Kidney (tissue), 14 donors: ENCODE data around the gene LUC7L3. TPM values are rescaled to one million over a fixed set of nuclear protein-coding genes. Genes with fewer than 3 reads are reported as not detected.

Experiments used
- DNase-seq, 5 donors: peaks; one replicate each; pipeline ENCODE4 v3.0.0-alpha.2; 2013 to 2020
- FAIRE-seq: peaks from 2 replicates; lab custom pipeline; 2012; peaks lifted over from hg19 to GRCh38; lab: Jason Lieb, UNC
- H3K27ac ChIP-seq, 2 donors: one replicate each; pipeline ENCODE4 v1.7.0; 2013; ENCODE audit warnings: low read depth in 2 of 2, low read length in 2 of 2, inconsistent platforms in 1 of 2
- H3K27me3 ChIP-seq: one replicate; pipeline ENCODE4 v1.7.1; 2013; ENCODE audit warnings: low read length, inconsistent platforms; ENCODE audit not compliant: control insufficient read depth, insufficient read depth
- H3K36me3 ChIP-seq, 3 donors: one replicate each; pipeline versions ENCODE4 v1.7.0 to v1.7.1; 2013; ENCODE audit warnings: low read length in 3 of 3, control low read depth in 1 of 3, inconsistent platforms in 1 of 3; ENCODE audit not compliant: insufficient read depth in 3 of 3, control insufficient read depth in 2 of 3
- H3K4me1 ChIP-seq, 3 donors: one replicate each; pipeline versions ENCODE4 v1.7.0 to v1.7.1; 2013; ENCODE audit warnings: low read length in 3 of 3, inconsistent platforms in 1 of 3, low read depth in 1 of 3; ENCODE audit not compliant: control insufficient read depth in 2 of 3, insufficient read depth in 2 of 3
- H3K4me3 ChIP-seq, 3 donors: one replicate each; pipeline versions ENCODE4 v1.7.0 to v1.8.1; 2013; ENCODE audit warnings: low read length in 3 of 3, control low read depth in 1 of 3, inconsistent platforms in 1 of 3
- H3K9ac ChIP-seq, 3 donors: one replicate each; pipeline versions ENCODE4 v1.7.0 to v1.7.1; 2013; ENCODE audit warnings: low read length in 3 of 3, control low read depth in 1 of 3, inconsistent platforms in 1 of 3
- H3K9me3 ChIP-seq, 3 donors: one replicate each; pipeline versions ENCODE4 v1.7.0 to v1.7.1; 2013; ENCODE audit warnings: low read length in 3 of 3, control low read depth in 1 of 3, inconsistent platforms in 1 of 3; ENCODE audit not compliant: control insufficient read depth in 2 of 3, insufficient read depth in 1 of 3
- intact Hi-C: fragments of 100-400 bp; cut with DNase I; formaldehyde crosslinking; loops from one replicate; pipeline ENCODE4 v1.11.1; 2022
- polyA plus RNA-seq: library from polyadenylated mRNA; stranded (reverse); fragments of 350-450 nt; fragmentation: Illumina TruSeq; extraction: RNeasy Lipid Tissue Mini Kit (QIAGEN cat#74804); gene quantifications from one replicate; pipeline ENCODE4 v1.2.3, GENCODE V29; 2014; ENCODE audit warnings: low read depth, low replicate concordance; ENCODE audit not compliant: insufficient read depth
- total RNA-seq: library from RNA; stranded (reverse); fragmentation: NEBNext Ultra II Directional; extraction: Animal tissue kit (Norgen Biotek cat#: 25700); gene quantifications from one replicate; pipeline ENCODE4 v1.2.1, GENCODE V29; 2021
- TF ChIP-seq, protein P1 (sequence below): IDR thresholded peaks from 3 replicates; pipeline ENCODE4 v1.5.1; 2012; ENCODE audit warnings: mild to moderate bottlenecking, moderate library complexity, borderline replicate concordance; ENCODE audit not compliant: insufficient read depth; ENCODE audit errors: extremely low read depth
- donor health status: control.
- donor health status: control.
- donor health status: control.
- donor health status: control.
- donor health status: control.
- donor health status: DM: yes; HTN: yes; CAD: no.
- donor health status: Normal renal cell carcinoma (clear cell type).

LUC7L3 gene
- total and polyA plus RNA-seq, 2 donors from 2014 or later: 74.3 to 91.9 TPM

DNA sequence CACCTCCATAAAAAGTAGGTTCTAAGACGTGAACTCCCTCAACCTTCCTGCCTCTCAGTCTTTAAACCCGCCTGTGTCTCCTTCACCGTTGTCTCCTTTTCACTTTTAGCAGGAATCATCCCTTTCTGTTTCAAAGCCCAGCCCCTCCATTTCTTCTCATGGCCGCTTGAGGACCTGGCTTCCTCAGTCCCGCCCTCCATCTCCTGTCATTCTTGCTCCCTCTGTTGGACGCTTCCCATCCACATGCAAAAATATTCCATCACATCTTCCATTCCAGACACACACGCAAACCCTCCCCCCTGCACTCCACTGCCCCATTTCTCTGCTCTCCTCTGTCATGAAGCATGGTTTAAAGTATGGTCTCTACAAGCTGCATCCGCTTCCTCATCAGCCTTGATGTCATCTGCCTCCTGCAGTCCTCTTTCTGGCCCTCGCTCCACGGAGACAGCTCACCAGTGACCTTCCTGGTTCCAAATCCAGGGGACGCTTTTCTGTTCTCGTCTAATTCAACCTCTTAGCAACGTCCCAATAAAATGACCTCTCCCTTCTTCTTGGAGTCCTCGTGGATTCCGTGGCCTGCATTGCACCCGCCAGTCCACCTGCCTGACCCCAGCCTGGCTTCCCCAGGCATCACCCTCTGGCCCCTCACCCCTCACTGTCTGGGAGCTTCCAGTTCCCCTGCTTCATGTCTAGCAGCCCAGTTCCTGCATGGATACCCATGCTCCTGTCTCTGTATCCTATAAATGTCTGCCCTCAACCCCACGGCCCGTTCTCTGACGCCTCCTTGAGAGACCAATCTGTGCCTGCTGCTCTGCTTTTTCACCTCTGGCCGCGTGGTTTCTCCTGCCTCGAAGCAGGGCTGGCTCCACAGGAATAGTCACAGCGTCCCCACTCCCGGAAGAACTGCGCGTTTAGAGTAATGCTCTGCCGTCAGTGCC, 37.9 kb upstream of the LUC7L3 start:
- TF ChIP-seq, protein P1, sequence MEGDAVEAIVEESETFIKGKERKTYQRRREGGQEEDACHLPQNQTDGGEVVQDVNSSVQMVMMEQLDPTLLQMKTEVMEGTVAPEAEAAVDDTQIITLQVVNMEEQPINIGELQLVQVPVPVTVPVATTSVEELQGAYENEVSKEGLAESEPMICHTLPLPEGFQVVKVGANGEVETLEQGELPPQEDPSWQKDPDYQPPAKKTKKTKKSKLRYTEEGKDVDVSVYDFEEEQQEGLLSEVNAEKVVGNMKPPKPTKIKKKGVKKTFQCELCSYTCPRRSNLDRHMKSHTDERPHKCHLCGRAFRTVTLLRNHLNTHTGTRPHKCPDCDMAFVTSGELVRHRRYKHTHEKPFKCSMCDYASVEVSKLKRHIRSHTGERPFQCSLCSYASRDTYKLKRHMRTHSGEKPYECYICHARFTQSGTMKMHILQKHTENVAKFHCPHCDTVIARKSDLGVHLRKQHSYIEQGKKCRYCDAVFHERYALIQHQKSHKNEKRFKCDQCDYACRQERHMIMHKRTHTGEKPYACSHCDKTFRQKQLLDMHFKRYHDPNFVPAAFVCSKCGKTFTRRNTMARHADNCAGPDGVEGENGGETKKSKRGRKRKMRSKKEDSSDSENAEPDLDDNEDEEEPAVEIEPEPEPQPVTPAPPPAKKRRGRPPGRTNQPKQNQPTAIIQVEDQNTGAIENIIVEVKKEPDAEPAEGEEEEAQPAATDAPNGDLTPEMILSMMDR: peak; percentile 68
- Histone ChIP-seq H3K4me3 (peak overlapping the region in 2 of 3 donors; percentile 17 to 38), H3K27ac (no peak overlapping the region), H3K9me3 (no peaks in the 10 kb centered on the region), H3K9ac (no peak overlapping the region), H3K36me3 (no peaks in the 10 kb centered on the region), H3K4me1 (peaks cover 0 to 9% (median 6%) of the 10 kb centered on the region in 3 donors), H3K27me3 (no peaks in the 10 kb centered on the region)
- intact Hi-C loops: loop anchor here (10.0 kb wide), 1 partner anchor 47 kb away; the partner anchor contains the start of gene ABCC3
- no peak for FAIRE-seq
- peak; percentile 63 to 91 (median 66) for DNase-seq

DNA sequence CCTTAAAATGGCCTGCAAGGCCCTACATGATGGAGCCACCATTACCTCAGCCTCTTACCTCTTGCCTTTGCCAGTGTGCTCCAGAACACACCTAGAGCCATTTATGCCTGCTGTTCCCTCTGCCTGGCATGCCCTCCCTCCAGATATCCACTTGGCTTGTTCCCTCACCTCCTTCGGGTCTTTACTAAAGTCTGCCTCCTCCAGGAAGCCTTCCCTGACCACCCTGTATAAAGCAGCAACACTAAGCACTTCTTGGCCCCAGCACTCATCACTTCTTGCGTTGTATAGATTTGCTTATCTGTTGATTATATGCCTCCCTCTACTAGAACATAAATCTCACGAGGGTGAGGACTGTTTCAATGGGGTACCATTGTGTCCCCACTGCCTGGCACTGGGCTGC, 37.0 kb upstream of the LUC7L3 start:
- Histone ChIP-seq H3K4me3 (no peak overlapping the region), H3K9me3 (no peaks in the 10 kb centered on the region), H3K27ac (no peak overlapping the region), H3K9ac (no peak overlapping the region), H3K4me1 (peaks cover 0 to 11% (median 7%) of the 10 kb centered on the region in 3 donors), H3K36me3 (no peaks in the 10 kb centered on the region), H3K27me3 (no peaks in the 10 kb centered on the region)
- DNase-seq (no peak), FAIRE-seq (no peak)
- TF ChIP-seq, protein P1: no peak
- intact Hi-C loops: loop anchor here (10.0 kb wide), 1 partner anchor 48 kb away; the partner anchor contains the start of gene ABCC3

DNA sequence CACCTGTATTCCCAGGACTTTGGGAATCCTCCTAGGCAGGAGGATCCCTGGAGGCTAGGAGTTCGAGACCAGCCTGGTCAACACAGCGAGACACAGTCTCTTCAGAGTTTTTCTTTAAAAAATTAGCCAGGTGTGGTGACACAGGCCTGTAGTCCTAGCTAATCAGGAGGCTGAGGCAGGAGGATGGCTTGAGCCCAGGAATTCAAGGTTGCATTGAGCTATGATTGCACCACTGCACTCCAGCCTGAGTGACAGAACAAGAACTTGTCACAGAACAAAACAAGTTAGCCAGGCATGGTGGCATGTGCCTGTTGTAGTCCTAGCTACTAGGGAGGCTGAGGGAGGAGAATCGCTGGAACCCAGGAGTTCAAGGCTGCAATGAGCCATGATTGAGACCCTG, 36.5 kb upstream of the LUC7L3 start:
- H3K9me3 ChIP-seq: no peaks in the 10 kb centered on the region
- no peak overlapping the region for H3K4me3 ChIP-seq
- H3K36me3 ChIP-seq: no peaks in the 10 kb centered on the region
- TF ChIP-seq, protein P1: no peak
- no peak overlapping the region for H3K9ac ChIP-seq
- no peak overlapping the region for H3K27ac ChIP-seq
- H3K27me3 ChIP-seq: no peaks in the 10 kb centered on the region
- intact Hi-C loops: loop anchor here (10.0 kb wide), 1 partner anchor 48 kb away; the partner anchor contains the start of gene ABCC3
- FAIRE-seq (no peak), DNase-seq (no peak)
- peaks cover 0 to 11% (median 7%) of the 10 kb centered on the region in 3 donors for H3K4me1 ChIP-seq
